Mammary epithelial cell (primary cell): Measurements from ENCODE around the gene C3orf70.

Source experiments
- EZH2 ChIP-seq: IDR thresholded peaks from 2 replicates; pipeline ENCODE4 v1.6.1; 2012; ENCODE audit warnings: low read length, inconsistent platforms, borderline replicate concordance
- TF ChIP-seq, protein P1 (sequence below), 2 donors: IDR thresholded peaks in 1 of 2; conservative IDR thresholded peaks in 1 of 2; 2 replicates each; pipeline ENCODE4 v1.5.1; 2011 to 2012; ENCODE audit warnings: inconsistent platforms in 2 of 2, low read length in 2 of 2, mild to moderate bottlenecking in 2 of 2, control low read depth in 1 of 2, low read depth in 1 of 2; ENCODE audit not compliant: insufficient read depth in 1 of 2; ENCODE audit errors: extremely low read depth in 1 of 2

GRCh38 chr3:185067173-185067572 lies 85.7 kb downstream of the C3orf70 start:
- TF ChIP-seq, protein P1, sequence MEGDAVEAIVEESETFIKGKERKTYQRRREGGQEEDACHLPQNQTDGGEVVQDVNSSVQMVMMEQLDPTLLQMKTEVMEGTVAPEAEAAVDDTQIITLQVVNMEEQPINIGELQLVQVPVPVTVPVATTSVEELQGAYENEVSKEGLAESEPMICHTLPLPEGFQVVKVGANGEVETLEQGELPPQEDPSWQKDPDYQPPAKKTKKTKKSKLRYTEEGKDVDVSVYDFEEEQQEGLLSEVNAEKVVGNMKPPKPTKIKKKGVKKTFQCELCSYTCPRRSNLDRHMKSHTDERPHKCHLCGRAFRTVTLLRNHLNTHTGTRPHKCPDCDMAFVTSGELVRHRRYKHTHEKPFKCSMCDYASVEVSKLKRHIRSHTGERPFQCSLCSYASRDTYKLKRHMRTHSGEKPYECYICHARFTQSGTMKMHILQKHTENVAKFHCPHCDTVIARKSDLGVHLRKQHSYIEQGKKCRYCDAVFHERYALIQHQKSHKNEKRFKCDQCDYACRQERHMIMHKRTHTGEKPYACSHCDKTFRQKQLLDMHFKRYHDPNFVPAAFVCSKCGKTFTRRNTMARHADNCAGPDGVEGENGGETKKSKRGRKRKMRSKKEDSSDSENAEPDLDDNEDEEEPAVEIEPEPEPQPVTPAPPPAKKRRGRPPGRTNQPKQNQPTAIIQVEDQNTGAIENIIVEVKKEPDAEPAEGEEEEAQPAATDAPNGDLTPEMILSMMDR (conservative IDR thresholded peaks at IDR 0.05 in 1 of 2, IDR thresholded peaks at IDR 0.05 in 1 of 2; ENCODE audit: extremely low read depth in 1 of 2, insufficient read depth in 1 of 2, low read depth in 1 of 2, low read length in 2 of 2): no peak
- TF ChIP-seq EZH2: no peak
